ENCODE measurements around the gene TTLL1. TPM values are rescaled to one million over a fixed set of nuclear protein-coding genes. Genes with fewer than 3 reads are reported as not detected.
A peak's percentile ranks its signal among the peaks of the same experiment; 100 is the strongest.

TTLL1 gene
- total and polyA plus RNA-seq, 9 donors: 1.3 to 13.7 (median 7.2) TPM

DNA sequence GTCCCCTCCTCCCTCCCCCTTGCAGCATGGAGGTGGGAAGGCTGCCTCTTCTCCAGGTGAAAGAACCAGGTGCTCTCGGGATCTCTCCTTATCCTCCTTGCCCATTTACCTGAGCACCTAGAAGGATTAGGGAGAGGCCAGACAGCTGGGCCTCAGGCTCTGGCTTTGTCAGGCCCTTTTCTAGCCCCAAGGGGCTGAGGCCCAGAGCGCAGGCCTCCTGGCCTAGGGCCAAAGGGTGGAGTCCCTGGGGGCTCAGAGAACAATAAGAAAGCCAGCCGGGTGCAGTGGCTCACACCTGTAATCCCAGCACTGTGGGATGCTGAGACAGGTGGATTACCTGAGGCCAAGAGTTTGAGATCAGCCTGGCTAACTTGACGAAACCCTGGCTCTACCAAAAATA is 5.4 kb upstream of the TTLL1 start:
- TF ChIP-seq EP300 (IDR thresholded peaks at IDR 0.05): no peak
- TF ChIP-seq, protein P1, sequence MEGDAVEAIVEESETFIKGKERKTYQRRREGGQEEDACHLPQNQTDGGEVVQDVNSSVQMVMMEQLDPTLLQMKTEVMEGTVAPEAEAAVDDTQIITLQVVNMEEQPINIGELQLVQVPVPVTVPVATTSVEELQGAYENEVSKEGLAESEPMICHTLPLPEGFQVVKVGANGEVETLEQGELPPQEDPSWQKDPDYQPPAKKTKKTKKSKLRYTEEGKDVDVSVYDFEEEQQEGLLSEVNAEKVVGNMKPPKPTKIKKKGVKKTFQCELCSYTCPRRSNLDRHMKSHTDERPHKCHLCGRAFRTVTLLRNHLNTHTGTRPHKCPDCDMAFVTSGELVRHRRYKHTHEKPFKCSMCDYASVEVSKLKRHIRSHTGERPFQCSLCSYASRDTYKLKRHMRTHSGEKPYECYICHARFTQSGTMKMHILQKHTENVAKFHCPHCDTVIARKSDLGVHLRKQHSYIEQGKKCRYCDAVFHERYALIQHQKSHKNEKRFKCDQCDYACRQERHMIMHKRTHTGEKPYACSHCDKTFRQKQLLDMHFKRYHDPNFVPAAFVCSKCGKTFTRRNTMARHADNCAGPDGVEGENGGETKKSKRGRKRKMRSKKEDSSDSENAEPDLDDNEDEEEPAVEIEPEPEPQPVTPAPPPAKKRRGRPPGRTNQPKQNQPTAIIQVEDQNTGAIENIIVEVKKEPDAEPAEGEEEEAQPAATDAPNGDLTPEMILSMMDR (IDR thresholded peaks at IDR 0.05): no peak
- TF ChIP-seq POLR2A (IDR thresholded peaks at IDR 0.05): no peak
- H3K4me3 ChIP-seq: no peak overlapping the region
- no peak for DNase-seq
- 62 to 81% (median 73%) methylated on average over 4 of the region's 4 CpGs for WGBS, 3 donors
- H3K4me1 ChIP-seq (ENCODE audit: insufficient read depth): no peaks in the 10 kb centered on the region
- intact Hi-C loops (cut with DNase I): loop anchor here in 1 of 4 donors (5.0 to 10.0 kb wide), 2 partner anchors 312 to 430 kb away; no protein-coding TSS in a partner anchor
- no peaks in the 10 kb centered on the region for H3K36me3 ChIP-seq
- H3K27me3 ChIP-seq: no peaks in the 10 kb centered on the region
- H3K9me3 ChIP-seq: no peaks in the 10 kb centered on the region
- no peak overlapping the region for H3K27ac ChIP-seq

DNA sequence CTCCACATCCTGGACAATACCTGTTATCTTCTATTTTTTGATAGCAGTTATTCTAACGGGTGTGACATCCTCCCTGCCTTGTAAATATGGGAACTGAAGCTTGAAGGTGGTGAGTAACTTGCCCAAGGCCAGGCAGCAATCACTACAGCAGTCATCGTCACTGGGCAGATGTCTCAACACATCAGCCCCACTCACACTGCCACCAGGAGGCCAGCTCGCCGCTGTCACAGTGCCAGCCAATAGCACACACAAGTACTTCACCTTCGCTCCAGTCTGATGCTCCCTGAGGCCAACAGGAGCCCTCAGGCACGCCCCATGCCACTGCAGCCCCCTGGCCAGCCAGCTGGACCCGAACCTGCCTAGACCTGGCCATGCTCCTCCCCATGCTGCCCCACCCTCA is 4.9 kb upstream of the TTLL1 start:
- intact Hi-C loops (cut with DNase I): loop anchor here in 1 of 4 donors (5.0 to 10.0 kb wide), 2 partner anchors 312 to 429 kb away; no protein-coding TSS in a partner anchor
- TF ChIP-seq EP300 (IDR thresholded peaks at IDR 0.05): no peak
- TF ChIP-seq, protein P1 (IDR thresholded peaks at IDR 0.05): no peak
- TF ChIP-seq POLR2A (IDR thresholded peaks at IDR 0.05): no peak
- Histone ChIP-seq H3K9me3 (no peaks in the 10 kb centered on the region), H3K27me3 (no peaks in the 10 kb centered on the region), H3K27ac (no peak overlapping the region), H3K4me1 (ENCODE audit: insufficient read depth) (no peaks in the 10 kb centered on the region), H3K36me3 (no peaks in the 10 kb centered on the region), H3K4me3 (no peak overlapping the region)
- DNase-seq: no peak
- WGBS, 3 donors: 61 to 70% (median 68%) methylated on average over 7 of the region's 7 CpGs

DNA sequence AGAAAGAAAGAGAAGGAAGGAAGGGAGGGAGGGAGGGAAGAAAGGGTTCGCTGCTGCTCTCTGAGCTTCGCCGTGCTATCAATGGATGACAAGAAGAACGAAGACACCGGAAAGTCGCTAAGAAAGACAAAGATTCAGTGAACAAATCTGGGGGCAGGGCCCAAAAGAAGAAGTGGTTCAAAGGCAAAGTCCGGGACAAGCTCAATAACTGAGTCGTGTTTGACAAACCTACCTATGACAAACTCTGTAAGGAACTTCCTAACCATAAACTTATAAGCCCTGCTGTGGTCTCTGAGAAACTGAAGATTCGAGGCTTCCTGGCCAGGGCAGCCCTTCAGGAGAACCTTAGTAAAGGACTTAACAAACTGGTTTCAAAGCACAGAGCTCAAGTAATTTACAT is 2.9 kb upstream of the TTLL1 start:
- H3K36me3 ChIP-seq: no peaks in the 10 kb centered on the region
- intact Hi-C loops (cut with DNase I): loop anchor here in 1 of 4 donors (5.0 to 10.0 kb wide), 2 partner anchors 310 to 427 kb away; no protein-coding TSS in a partner anchor
- H3K9me3 ChIP-seq: no peaks in the 10 kb centered on the region
- no peak overlapping the region for H3K4me3 ChIP-seq
- WGBS, 3 donors: 78 to 83% (median 80%) methylated on average over 9 of the region's 9 CpGs
- H3K27ac ChIP-seq: no peak overlapping the region
- H3K4me1 ChIP-seq (ENCODE audit: insufficient read depth): peaks cover 4% of the 10 kb centered on the region
- TF ChIP-seq EP300 (IDR thresholded peaks at IDR 0.05) (no peak), POLR2A (IDR thresholded peaks at IDR 0.05) (no peak)
- TF ChIP-seq, protein P1 (IDR thresholded peaks at IDR 0.05): no peak
- DNase-seq: no peak
- H3K27me3 ChIP-seq: no peaks in the 10 kb centered on the region

DNA sequence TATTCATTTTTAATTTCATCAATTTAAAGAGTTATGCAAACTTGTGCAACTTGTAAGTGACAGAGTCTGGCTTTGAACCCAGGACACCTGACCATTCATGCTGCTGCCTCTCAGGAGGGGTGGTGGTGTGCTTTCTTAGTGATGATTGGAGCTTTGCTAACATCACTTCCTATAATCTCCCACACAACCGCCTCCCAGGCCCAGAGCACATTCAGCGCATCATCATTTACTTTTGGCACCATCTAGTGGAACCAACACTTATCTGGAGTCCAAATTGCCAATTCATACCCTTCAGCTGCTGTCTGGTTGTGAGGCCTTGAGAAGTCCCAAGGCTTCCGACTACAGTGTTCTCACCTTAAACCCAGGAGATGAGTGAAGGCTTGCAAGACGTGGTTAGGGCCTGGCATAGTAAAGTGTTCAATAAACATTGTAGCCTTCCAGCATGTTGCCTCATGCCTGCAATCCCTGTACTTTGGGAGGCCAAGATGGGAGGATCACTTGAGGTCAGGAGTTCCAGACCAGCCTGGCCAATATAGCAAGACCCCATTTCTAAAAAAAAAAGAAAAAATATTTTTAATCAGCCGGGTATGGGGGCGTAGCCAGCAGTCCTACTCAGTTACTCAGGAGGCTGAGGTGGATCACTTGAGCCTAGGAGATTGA is 1.1 kb upstream of the TTLL1 start:
- Histone ChIP-seq H3K4me3 (no peak overlapping the region), H3K36me3 (no peaks in the 10 kb centered on the region), H3K27ac (no peak overlapping the region), H3K27me3 (no peaks in the 10 kb centered on the region), H3K9me3 (no peaks in the 10 kb centered on the region), H3K4me1 (ENCODE audit: insufficient read depth) (peaks cover 4% of the 10 kb centered on the region)
- TF ChIP-seq EP300 (IDR thresholded peaks at IDR 0.05) (no peak), POLR2A (IDR thresholded peaks at IDR 0.05) (no peak)
- TF ChIP-seq, protein P1 (IDR thresholded peaks at IDR 0.05): no peak
- 19 to 44% (median 31%) methylated on average over 6 of the region's 6 CpGs for WGBS, 3 donors
- intact Hi-C loops (cut with DNase I): loop anchor here in 1 of 4 donors (5.0 to 10.0 kb wide), 2 partner anchors 308 to 425 kb away; no protein-coding TSS in a partner anchor
- DNase-seq: peak in 4 of 5 donors; percentile 38 to 62 (median 54)
